ENCODE measurements around the gene ELAC1.

ELAC1 gene

GRCh38 chr18:51017140-51017879 is 49.5 kb downstream of the ELAC1 start:
- DNase-seq (ENCODE audit: low read depth), result no peak

- no peak for DNase-seq (ENCODE audit: low read depth)
Measured at GRCh38 chr18:51020536-51020935, 52.7 kb downstream of the ELAC1 start.

GRCh38 chr18:51021226-51021965 is 53.6 kb downstream of the ELAC1 start:
- no peak for DNase-seq (ENCODE audit: low read depth)

DNA sequence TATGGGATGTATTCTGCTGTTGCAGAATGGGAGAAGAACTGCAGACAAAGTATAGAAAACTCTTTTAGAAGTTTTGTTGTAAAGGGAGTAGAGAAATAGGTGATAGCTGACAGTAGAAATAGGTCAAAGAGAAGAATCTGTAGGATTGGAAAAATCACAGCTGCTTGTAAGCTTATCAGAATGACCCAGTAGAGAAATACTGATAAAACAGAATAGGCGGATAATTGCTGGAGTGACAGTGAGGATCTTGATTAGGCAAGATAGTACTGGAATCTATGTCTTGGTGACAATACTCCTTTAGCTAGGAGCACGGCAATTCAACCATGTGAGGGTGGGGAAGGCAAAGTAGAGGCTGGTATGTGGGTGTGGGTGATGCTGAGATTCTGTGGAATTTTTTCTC is 57.7 kb downstream of the ELAC1 start:
- no peak for DNase-seq (ENCODE audit: low read depth)

DNA sequence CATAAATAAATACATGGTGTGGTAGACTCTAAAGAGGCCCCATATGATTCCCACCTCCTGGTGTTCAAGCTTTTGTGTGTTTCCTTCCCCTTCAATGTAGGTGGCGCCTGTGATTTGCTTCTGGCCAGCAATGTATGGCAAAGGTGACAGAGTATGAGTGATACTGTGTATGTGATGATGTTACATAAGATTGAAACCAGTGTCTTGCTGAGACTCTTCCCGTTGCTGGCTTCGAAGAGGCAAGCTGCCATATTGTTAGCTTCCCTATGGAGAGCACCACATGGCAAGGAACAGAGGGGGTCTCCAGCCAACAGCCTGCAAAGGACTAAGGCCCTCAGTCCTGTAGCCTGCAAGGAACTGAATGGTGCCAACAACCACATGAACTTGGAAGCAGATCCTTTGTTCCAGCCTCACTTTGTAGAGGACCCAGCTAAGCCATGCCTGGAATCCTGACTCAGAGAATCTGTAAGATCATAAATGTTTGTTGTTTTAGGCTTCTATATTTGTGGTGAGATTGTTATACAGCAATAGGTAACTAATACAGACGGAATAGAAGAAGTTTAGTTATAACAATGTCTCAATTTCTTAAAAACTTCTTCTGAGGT is 60.5 kb downstream of the ELAC1 start:
- DNase-seq (ENCODE audit: low read depth), result no peak

GRCh38 chr18:51029378-51029693 is 61.5 kb downstream of the ELAC1 start:
- no peak for DNase-seq (ENCODE audit: low read depth)

DNA sequence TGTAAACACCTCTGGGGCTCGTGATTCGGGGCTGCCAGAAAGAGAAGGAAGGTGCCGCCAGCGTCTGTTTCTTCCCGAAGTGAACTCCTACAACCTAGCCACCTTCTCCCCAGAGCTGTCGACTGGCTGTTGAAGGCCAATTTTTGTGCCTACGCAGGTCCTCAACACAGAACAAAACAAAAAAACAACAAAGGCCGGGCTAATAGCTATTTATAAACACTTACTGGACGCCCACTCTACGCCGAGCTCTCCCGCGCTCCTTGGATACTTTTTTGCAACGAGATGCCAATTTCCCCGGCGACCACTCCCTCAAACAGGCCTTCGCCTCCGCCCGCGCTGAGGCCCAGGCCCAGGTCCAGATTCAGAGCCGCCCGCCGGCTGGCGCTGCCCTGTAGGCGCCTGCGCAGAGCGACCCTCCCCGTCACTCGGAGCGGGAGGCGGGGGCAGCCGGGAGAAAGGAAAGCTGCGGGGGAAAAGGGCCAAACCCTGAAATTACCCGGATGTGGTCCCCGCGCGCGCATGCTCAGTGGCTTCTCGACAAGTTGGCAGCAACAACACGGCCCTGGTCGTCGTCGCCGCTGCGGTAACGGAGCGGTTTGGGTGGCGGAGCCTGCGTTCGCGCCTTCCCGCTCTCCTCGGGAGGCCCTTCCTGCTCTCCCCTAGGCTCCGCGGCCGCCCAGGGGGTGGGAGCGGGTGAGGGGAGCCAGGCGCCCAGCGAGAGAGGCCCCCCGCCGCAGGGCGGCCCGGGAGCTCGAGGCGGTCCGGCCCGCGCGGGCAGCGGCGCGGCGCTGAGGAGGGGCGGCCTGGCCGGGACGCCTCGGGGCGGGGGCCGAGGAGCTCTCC is 62.1 kb downstream of the ELAC1 start, which contains the start of gene SMAD4:
TSS of gene SMAD4 (plus strand) at position 520 of the 843 bp plus-strand sequence. CDS start 16,834 bp downstream, outside the sequence.
- peak; percentile 99 for DNase-seq (ENCODE audit: low read depth)

DNA sequence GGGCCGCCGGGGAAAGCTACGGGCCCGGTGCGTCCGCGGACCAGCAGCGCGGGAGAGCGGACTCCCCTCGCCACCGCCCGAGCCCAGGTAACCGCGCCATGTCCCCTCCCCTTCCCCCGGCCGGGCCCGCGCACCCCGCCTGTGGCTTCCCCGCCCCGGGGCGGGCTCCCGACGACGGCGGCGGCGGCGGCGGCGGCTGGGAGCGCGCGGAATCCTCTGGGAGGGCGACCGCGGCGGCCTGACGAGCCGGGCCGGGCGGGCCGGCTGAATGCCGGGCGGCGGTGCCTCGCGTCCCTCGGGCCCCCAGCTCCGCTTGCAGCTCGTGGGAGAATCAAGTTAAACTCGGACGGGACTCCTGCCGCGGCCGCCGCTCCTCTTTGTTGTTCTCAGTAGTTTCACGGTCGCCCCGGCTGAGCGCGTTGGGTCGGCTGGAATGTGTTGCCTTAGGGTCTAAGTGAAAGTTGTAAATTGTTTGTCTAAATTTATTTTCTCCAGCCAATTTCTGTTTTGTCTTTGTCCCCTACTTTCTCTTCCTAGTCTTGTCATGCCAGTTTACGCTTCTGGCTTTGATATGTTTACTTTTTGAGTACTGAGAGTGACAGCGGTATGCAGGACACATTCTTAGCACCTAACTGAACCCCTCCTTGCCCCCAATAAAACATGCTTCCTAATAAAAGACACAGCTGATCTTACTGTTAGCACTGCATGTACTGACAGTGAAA is 62.9 kb downstream of the ELAC1 start:
- DNase-seq (ENCODE audit: low read depth), result peak; percentile 33

GRCh38 chr18:51032193-51032592 is 64.4 kb downstream of the ELAC1 start:
- no peak for DNase-seq (ENCODE audit: low read depth)

DNA sequence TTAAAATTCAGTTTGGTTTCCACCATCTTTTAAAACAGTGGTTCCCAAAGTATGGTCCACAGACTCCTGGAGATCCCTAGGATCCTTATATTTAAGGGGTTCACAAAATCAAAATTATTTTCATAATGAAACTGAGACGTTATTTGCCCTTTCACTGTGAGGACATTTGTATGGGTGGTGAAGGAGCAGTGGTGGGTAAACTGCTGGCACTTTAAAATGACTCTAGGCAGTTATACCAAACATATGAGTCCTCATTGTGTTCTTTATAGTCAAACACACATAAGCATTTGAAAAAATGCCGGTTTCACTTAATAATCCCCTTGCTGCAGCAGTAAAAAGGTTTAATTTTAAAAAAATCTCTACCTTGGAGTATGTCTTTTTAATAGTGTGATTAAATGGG is 69.4 kb downstream of the ELAC1 start:
- no peak for DNase-seq (ENCODE audit: low read depth)
